ENCODE results near the gene SLC35A3. TPM values are rescaled to one million over a fixed set of nuclear protein-coding genes. Genes with fewer than 3 reads are reported as not detected.

The SLC35A3 gene
- total RNA-seq, 1 donor from 2014 or later, result 38.9 TPM

DNA sequence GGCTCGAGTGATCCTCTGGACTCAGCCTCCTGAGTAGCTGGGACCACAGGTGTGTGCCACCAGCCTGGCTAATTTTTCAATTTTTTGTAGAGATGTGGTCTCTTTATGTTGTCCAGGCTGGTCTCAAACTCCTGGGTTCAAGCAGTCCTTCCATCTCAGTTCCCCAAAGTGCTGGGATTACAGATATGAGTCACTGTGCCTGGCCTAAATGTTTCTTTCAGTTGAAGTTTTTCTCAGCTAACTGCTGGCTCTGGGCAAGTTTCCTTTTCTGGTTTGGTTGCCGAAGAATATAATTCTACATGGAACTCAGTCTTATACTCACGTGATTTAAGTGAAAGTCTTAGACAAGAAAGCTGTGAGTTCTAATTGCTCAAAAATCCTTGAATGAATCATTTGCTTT, 106.0 kb downstream of the SLC35A3 start:
- no peak for DNase-seq (ENCODE audit: low spot score)
- H2AFZ ChIP-seq (replicated peaks), result no peak overlapping the region
- no peak overlapping the region for H3K9ac ChIP-seq
- H3K27me3 ChIP-seq, result no peaks in the 10 kb centered on the region
- no peaks in the 10 kb centered on the region for H3K9me3 ChIP-seq (ENCODE audit: low read depth)
- H3K27me3 Mint-ChIP-seq (ENCODE audit: insufficient read depth, low read depth), result peaks cover 4% of the 10 kb centered on the region
- H3K36me3 Mint-ChIP-seq, result peaks cover 35% of the 10 kb centered on the region
- no peak for TF ChIP-seq EZH2 (IDR thresholded peaks at IDR 0.05)
- TF ChIP-seq CTCF (IDR thresholded peaks at IDR 0.05), result no peak
- no peak for TF ChIP-seq EZH2phosphoT487 (IDR thresholded peaks at IDR 0.05)
- H3K9me3 Mint-ChIP-seq, result no peaks in the 10 kb centered on the region
- no peaks in the 10 kb centered on the region for H4K20me1 ChIP-seq (ENCODE audit: low read depth)
- H3K4me1 Mint-ChIP-seq, result peaks cover 7% of the 10 kb centered on the region
- H3K27ac Mint-ChIP-seq, result no peak overlapping the region
- H3F3A ChIP-seq (ENCODE audit: low read depth), result peaks cover 4% of the 10 kb centered on the region
- H3K4me3 ChIP-seq, result no peak overlapping the region
- H3K4me1 ChIP-seq, result no peaks in the 10 kb centered on the region
- H3K4me2 ChIP-seq, result no peak overlapping the region
- peaks cover 14% of the 10 kb centered on the region for H3K36me3 ChIP-seq
- no peak overlapping the region for H3K4me3 Mint-ChIP-seq
- no peaks in the 10 kb centered on the region for H3K79me2 ChIP-seq (ENCODE audit: low read depth)
- no peak overlapping the region for H3K27ac ChIP-seq

- no peak overlapping the region for H3K4me3 ChIP-seq
- DNase-seq (ENCODE audit: low spot score), result no peak
These were observed 106.5 kb downstream of the SLC35A3 start for GRCh38 chr1:100076319-100076718.

GRCh38 chr1:100076744-100077143, 106.9 kb downstream of the SLC35A3 start:
- no peaks in the 10 kb centered on the region for H3K9me3 ChIP-seq (ENCODE audit: low read depth)
- no peak overlapping the region for H2AFZ ChIP-seq (replicated peaks)
- no peak overlapping the region for H3K4me3 ChIP-seq
- no peak for DNase-seq (ENCODE audit: low spot score)
- no peaks in the 10 kb centered on the region for H3K4me1 ChIP-seq
- H3K4me3 Mint-ChIP-seq, result no peak overlapping the region
- no peaks in the 10 kb centered on the region for H3K27me3 ChIP-seq
- H3K27ac ChIP-seq, result no peak overlapping the region
- H3K27me3 Mint-ChIP-seq (ENCODE audit: insufficient read depth, low read depth), result peaks cover 4% of the 10 kb centered on the region
- peaks cover 29% of the 10 kb centered on the region for H3K36me3 Mint-ChIP-seq
- peaks cover 18% of the 10 kb centered on the region for H3K36me3 ChIP-seq
- no peaks in the 10 kb centered on the region for H3K9me3 Mint-ChIP-seq
- H3K4me1 Mint-ChIP-seq, result peaks cover 7% of the 10 kb centered on the region
- H3K27ac Mint-ChIP-seq, result no peak overlapping the region
- H3F3A ChIP-seq (ENCODE audit: low read depth), result peaks cover 10% of the 10 kb centered on the region
- TF ChIP-seq CTCF (IDR thresholded peaks at IDR 0.05) (no peak), EZH2 (IDR thresholded peaks at IDR 0.05) (no peak), EZH2phosphoT487 (IDR thresholded peaks at IDR 0.05) (no peak)
- H3K79me2 ChIP-seq (ENCODE audit: low read depth), result no peaks in the 10 kb centered on the region
- no peak overlapping the region for H3K9ac ChIP-seq
- no peak overlapping the region for H3K4me2 ChIP-seq
- no peaks in the 10 kb centered on the region for H4K20me1 ChIP-seq (ENCODE audit: low read depth)

More at GRCh38 chr1:100076319-100076718, 106.5 kb downstream of the SLC35A3 start:
- Histone ChIP-seq H3K9ac (no peak overlapping the region), H3F3A (ENCODE audit: low read depth) (peaks cover 7% of the 10 kb centered on the region), H3K36me3 (peaks cover 18% of the 10 kb centered on the region), H4K20me1 (ENCODE audit: low read depth) (no peaks in the 10 kb centered on the region), H3K79me2 (ENCODE audit: low read depth) (no peaks in the 10 kb centered on the region), H3K4me2 (no peak overlapping the region), H3K27ac (no peak overlapping the region), H3K9me3 (ENCODE audit: low read depth) (no peaks in the 10 kb centered on the region), H2AFZ (replicated peaks) (no peak overlapping the region), H3K4me1 (no peaks in the 10 kb centered on the region), H3K27me3 (no peaks in the 10 kb centered on the region)
- Mint-ChIP-seq H3K9me3 (no peaks in the 10 kb centered on the region), H3K27me3 (ENCODE audit: insufficient read depth, low read depth) (peaks cover 4% of the 10 kb centered on the region), H3K4me3 (no peak overlapping the region), H3K27ac (no peak overlapping the region), H3K4me1 (peaks cover 7% of the 10 kb centered on the region), H3K36me3 (peaks cover 31% of the 10 kb centered on the region)
- no peak for TF ChIP-seq CTCF (IDR thresholded peaks at IDR 0.05)
- TF ChIP-seq EZH2phosphoT487 (IDR thresholded peaks at IDR 0.05), result no peak
- no peak for TF ChIP-seq EZH2 (IDR thresholded peaks at IDR 0.05)

Measured in neural progenitor cell (in vitro differentiated cells).